HG03095 (cell line): ENCODE data around the gene TRAPPC10.

ENCODE experiments used
- ATAC-seq: cut with Tn5 transposase; IDR thresholded peaks from one replicate; pipeline ENCODE4 v1.9.1; 2021; ENCODE audit warnings: moderate library complexity; ENCODE audit not compliant: unreplicated experiment

TRAPPC10 gene

DNA sequence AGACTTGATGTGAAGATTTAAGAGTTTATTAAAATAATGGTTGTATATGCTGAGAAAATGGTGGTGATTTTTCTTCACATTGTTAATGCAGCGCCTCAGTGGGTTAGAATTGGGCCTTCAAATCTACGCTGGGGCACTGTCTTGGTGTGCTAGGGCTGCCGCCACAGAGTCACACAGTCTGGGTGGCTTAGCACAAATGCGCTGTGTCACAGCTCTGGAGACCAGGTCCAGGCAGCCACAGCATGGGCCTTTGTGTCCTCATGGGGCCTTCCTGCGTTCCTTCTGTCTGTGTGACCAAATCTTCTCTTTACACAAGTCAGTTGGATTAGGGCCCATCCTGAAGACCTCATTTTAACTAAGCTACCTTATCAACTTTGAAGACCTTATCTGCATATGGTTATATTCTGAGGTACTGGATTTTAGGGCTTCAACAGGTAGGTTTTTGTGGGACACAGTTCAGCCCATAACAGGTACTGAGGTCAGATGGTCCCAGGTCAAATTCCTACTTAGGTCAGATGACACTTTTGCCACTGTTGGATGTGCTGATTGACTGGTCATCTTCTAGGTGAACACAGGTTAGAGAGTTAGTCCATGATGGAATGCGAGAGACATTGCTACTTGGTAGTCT lies 17.5 kb downstream of the TRAPPC10 start:
- no peak for ATAC-seq

DNA sequence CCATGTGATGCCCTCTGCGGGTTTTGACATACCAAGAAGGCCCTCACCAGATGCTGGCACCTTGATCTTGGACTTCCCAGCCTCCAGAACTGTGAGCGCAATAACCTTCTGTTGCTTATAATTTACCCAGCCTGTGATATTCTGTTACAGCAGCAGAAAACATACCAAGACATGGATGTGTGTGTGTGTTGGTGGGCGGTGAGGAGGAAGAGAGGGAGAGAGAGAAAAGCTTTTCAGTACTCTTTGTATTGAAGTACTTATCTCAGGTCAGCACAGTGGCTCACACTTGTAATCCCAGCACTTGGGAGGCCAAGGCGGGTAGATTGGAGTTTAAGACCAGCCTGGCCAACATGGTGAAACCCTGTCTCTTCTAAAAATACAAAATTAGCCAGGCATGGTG lies 23.1 kb downstream of the TRAPPC10 start:
- no peak for ATAC-seq

DNA sequence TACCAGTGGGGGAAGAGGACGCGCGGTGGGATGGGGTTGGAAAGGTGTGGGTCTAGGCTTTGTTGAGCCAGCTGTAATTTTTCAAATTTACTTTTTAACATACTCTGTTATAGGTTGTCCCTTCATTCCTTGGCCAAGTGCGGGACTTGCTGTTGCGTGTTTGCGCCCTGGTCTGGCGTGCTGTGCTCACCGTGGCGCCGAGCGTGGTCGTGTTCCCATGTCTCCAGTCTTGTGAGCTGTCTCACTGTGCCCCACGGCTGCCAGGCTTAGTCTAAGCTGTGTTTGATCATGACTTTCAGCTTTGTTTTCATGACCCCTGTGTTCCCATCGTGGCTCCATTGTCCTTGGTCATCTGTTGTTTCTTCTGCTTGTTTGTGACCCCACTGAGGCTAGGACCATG lies 26.0 kb downstream of the TRAPPC10 start:
- ATAC-seq: no peak

DNA sequence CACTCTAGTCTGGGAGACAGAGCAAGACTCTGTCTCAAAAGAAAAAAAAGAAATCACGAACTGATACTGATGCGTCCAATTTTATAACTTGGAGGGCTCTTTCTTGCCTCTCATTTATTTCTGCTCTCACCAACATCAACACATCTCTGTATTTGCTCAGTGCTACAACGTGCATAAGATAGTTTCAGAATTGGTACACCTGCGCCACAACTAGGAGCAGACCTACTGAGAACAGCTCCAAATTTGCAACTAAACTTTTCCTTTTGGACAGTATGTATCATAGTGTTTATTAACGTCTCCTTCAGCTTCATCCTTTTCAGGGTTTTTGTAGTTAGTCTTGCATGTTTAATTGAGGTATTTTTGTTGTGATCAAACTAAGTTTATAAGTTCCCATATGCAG lies 27.7 kb downstream of the TRAPPC10 start:
- no peak for ATAC-seq

DNA sequence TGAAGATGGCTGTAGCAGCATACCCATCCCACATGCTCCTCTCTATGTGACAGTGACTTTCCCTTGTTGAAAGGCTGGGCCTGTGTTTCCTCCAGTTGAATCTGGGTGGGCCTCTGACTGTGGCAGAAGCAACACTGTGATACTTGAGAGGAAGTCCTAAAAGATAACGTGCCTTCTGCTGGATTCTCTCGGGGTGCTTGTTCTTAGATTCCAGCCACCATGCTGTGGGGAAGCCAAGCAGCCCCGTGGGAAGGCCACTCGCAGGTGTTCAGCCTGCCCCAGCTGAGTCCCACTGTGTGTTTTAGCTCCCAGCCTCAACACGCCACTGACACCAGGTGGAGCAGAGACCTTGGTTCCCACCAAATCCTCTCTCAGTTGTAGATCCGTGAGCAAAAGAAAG lies 31.5 kb downstream of the TRAPPC10 start:
- no peak for ATAC-seq

DNA sequence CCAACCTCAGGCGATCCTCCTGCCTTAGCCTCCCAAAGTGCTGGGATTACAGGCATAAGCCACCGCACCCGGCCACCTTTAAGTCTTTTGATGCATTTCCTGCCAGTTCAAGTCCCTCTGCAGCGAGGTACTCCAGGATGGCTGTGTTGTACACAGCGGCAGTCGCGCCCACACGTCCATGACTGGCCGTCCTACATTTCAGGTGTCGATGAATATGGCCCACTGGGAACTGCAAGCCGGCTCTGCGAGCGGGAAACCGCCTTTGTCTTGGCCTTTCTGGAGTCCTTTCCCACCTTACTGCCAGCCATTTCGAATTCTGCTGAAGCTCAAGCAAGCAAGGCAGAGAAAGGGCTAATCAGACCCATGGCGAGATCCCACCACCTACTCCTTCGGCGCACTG lies 34.6 kb downstream of the TRAPPC10 start:
- no peak for ATAC-seq

DNA sequence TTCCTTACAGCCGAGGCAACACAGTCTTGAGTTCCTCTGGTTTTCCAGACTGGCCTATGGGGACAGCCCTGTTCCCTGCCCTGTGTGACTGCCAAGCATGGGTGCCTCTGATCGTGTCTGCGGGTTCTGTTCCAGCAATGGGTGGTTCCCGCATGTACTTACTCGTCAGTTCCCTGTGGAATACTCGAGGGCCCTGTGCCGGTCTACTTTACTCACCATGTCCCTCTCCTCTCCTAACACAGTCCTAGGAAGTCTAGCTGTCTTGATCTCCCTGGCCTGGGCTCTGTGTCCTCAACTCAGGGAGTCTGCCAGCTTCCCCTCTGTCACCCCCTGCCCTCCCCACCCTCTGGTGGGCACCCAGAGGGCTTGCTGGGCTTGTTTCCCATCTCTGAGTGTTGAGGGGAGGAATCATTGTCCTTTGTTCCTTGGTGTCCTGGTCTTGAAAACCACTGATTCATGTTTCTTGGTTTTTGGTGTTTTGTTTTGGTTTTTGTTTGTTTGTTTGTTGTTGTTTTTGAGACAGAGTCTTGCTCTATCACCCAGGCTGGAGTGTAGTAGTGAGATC lies 36.0 kb downstream of the TRAPPC10 start:
- no peak for ATAC-seq

DNA sequence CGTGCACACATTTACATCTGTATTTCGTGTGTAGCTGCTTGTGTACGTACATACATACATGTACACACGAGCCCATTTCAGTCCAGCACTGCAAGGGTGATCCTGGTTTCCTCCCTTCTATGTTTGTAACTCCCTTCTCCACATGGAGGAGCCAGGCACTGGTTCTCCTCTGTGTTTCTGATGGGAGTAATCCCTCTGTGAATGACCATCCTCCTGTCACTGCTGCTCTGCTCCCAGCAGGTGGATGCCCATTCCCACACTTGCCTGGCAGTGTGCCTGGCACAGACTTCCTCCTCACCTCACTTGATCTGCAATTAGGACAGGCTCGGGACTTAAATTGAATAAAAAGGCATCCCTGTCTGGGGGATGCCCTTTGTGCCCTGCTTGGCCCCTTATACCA lies 37.1 kb downstream of the TRAPPC10 start:
- no peak for ATAC-seq

DNA sequence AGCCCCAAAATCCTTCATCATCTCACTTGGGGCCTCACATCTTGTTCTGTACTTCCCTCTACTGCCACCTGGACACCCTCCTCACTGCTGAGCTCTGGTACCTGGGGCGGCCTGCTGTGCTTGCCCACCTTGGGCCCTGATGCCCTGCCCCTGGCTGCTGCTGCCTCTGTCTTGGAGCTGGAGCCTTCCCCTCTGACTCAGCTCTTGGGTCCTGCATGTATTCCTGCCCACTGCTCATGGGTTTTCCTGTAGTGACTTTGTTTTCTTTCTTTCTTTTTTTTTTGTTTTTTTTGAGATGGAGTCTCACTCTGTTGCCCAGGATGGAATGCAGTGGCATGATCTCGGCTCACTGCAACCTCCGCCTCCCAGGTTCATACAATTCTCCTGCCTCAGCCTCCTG lies 37.5 kb downstream of the TRAPPC10 start:
- ATAC-seq: no peak

DNA sequence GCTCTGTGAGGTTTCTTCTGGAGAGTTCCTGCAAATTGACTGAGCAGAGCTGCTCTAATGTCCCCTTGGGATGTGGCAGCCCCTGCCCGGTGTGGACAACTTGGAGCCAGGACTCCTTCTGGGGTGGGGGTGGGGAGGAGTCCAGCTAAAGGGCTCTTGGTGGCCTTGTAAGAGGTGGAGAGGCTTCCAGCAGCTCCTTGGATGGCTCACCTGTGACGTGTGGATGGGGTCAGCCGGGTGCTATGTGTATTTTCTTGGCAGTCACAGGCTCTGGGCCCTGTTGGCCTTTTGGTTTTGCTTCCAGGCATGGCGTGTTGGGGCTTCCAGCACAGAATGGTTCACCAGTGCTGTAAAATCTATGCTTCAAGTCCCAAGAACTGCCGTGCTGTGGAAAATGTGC lies 38.2 kb downstream of the TRAPPC10 start:
- ATAC-seq: no peak

DNA sequence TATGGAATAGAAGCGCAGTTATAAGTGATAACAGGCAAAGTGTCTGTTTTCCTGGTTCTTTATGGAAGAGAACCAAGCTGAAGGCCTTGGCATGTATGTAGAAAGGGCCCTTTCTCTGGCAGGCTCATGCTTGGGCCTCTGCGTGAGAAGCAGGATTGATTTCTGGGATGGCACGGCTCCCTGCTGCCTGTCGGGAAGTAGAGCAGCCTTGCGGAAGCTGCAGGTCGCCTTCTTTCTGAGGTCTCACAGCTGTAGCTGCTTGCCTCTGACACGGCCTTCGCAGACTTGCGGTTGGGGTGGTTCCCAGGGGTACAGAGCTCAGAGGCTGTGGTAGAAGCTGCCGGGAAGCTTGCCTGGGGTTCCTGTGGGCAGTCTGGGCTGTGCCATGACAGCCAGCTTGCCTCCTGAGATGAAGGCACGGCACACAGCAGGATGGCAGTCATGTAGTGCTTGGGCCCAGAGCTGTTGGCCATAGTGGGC lies 39.4 kb downstream of the TRAPPC10 start:
- no peak for ATAC-seq

DNA sequence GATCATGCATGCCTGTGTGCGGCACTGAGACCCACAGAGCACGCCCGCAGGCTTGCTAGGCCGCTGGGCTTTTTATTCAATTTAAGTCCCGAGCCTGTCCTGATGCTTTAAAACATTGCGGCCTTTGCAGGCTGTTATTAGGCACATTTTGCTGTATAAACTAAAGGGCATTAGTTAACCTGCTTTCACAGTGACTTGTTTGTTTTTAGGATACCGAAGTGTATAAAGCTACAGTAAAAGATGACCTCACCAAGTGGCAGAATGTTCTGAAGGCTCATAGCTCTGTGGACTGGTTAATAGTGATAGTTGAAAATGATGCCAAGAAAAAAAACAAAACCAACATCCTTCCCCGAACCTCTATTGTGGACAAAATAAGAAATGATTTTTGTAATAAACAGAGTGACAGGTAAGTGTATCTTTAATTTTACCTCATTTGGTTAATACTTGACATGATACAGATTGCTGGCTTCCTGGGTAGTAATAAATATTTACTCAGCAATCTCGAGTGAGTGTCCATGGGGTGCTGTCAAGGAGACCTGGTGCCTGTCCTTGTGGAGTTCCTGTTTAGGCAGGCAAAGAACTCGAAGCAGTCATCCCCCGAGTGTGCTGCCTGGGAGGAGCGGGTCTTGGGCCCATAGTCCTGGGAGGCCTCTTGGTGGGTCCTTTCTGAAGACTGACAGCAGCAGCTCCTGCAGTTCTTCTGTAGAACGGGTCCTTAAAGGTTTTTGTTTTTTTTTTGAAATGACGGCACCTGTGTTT lies 40.1 kb downstream of the TRAPPC10 start:
- no peak for ATAC-seq

DNA sequence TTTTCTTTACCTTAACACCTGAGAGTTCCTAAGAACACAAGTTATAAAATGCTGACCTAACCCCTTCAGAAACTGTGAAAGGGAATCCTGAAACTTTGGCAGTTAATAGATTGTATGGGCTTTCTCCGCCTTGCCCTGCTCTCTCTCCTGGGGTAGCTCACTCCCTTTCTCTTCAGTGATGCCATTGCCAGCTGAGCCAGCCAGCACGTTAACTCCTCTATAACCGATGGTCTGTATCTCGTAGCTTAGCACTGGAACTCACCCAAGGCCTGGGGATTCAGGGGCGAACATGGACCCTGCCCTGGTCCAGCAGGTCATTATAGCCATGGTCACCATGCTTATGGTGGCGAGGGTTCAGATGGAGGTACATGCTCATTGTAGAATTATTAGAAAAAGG lies 40.7 kb downstream of the TRAPPC10 start:
- ATAC-seq: no peak

DNA sequence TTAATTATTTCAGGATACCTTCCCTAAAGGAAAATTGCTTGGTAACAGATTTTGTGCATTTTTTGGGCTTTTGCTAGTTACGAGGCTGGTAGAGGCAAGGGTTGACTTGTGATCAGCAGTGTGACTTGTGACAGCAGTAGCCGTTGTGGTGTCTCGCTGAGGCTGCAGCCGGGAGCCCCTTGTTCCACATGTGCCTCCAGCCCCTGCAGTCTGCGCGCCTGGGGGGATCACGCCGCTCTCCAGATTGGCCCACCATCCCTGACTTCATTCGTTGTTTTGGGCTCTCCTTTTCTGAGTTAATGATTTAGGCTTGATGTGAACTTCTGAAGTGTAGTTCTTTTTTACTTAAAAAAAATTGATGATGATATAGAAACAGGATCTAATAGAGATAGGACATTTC lies 41.5 kb downstream of the TRAPPC10 start:
- no peak for ATAC-seq

DNA sequence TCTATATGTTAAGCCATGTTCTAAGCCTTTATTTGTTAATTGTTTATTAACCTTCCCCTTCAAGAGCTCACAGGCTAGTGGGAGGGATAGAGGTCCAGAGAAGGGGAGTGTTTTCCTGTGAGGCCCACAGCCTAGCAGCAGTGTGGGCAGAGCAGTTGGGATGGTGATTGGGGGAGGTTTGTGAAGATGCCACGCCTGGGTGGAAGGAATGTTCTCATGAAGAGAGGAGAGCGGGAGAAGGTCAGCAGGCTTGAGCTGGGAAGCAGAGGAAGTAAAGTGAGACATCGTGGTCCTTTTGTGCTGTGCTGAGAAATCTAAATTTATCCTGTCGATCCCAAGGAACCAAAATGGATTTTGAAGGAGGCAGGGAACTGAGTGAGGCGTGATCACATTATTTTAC lies 42.6 kb downstream of the TRAPPC10 start:
- no peak for ATAC-seq

DNA sequence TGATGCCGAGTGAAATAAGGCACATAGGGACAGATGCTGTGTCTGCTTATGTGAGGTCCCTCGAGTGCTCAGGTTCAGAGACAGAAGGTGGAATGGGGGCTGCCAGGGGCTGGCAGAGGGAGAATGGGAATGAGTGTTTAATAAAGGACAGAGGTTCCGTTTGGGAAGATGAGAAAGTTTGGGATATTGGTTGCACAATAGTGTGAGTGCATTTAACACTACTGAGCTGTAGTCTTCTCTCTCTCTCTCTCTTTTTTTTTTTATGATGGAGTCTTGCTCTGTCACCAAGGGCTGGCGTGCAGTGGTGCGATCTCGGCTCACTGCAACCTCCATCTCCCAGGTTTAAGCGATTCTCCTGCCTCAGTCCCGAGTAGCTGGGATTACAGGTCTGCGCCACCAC lies 44.9 kb downstream of the TRAPPC10 start:
- ATAC-seq: no peak

DNA sequence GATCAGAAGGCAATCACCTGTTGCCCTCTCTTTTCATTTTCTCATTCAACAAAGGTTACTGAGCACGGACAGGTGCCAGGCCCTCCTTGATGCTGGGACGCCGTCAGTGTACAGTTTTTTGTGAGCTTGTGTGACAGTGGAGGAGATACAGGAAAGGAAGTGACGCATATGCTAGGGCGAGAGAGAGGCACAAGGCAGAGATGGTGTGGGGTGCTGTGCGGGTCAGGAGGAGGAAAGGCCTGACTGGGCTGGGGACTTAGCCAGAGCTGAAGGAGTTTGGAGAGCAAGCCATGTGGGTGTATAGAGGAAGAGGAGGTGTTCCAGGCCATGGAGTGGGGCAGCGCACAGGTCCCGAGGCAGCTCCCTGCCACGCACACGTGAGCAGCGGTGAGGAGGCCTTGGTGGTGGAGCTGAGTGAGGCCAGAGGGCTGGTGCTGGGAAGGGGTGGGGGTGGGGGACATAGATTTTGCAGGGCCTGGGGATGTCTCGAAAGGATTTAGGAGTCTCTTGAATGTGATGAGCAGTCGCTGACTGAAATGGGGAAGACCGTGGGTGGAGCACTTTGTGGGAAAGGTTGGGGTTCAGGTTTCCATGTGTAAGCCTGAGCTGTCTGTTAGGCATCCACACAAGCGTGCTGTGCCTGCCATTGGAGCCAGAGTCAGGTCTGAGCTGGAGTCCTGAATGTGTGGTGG lies 46.0 kb downstream of the TRAPPC10 start:
- no peak for ATAC-seq

DNA sequence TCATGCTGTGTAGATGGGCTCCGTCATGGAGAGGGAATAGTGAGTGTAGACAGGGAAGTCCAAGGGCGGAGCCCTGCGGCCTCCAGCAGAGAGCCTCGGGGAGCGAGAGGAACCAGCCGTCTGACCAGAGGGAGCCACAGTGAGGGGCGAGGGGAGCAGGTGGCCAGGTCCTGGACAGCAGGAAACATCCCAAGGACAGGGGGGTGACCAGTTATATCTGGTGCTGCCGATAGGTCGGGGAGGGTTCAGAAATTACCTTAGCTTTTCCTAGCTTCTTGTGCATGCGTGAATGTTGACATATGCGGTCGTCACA lies 46.5 kb downstream of the TRAPPC10 start:
- no peak for ATAC-seq

DNA sequence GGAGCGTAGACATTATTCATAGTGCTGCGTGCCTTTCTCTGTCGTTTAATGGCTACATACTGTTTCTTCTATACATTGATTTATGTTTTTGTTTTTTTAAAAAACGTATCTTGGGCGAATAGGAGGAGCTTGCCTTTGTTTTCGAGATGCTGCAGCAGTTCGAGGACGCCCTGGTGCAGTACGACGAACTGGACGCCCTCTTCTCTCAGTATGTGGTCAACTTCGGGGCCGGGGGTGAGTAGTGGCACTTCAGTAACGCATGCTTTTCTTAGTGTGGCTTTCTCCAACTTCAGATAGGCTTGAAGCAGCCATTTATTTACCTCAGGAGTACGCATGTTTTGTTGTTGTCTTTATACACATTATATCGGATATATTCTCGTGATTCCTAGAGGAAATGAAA lies 46.9 kb downstream of the TRAPPC10 start:
- ATAC-seq: no peak

DNA sequence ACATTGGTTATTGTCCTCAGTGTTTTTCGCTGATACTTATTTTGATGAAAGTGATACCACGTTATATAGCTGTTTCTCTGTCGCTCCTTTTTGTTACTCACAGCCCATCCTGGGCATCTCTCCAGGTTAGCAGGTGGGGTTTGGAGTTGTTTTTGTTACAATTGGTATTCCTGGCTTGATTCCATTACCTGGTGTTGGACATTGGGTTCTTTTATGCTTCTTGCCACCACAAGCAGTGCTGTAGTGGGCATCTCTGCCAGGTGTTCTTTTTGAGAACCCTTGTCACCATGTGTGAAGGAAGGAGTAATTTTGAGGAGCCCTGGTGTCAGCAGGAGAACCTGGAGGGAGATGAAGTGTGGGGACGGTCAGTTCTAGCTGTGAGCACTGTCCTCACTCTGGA lies 47.6 kb downstream of the TRAPPC10 start:
- no peak for ATAC-seq

DNA sequence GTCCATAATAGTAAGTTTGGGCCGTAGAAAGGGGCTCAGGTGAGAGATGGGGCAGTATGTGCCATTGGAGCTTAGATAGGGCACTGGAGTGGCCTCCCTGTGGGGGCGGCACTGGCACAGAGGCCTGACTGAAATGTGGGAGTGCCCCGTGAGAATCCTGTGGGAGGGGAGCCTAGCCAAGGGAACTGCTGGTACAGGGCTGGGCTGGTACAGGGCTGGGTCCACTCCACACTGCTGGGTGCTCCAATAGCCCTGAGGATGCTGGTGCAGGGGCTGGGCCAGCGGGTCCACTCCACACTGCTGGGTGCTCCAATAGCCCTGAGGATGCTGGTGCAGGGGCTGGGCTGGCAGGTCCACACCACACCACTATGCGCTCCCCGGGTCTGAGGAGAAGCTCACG lies 50.3 kb downstream of the TRAPPC10 start:
- no peak for ATAC-seq
